Loucy (cell line): ENCODE measurements around the gene GSDMA.
A peak's percentile ranks its signal among the peaks of the same experiment; 100 is the strongest.

Source experiments
- H2AFZ ChIP-seq: fragments of 200-600 bp; sonication (generic); 2 replicates; pipeline ENCODE4 v1.6.0; 2016; ENCODE audit warnings: antibody characterized with exemption, mild to moderate bottlenecking, low read length, moderate library complexity
- H3F3A ChIP-seq: fragments of 200-600 bp; 2 replicates; pipeline ENCODE4 v1.6.0; 2016; ENCODE audit warnings: antibody characterized with exemption, low read depth, mild to moderate bottlenecking
- H3K27me3 ChIP-seq: fragments of 200-600 bp; sonication (generic); 2 replicates; pipeline ENCODE4 v1.6.1; 2014; ENCODE audit warnings: low read length, mild to moderate bottlenecking; ENCODE audit not compliant: insufficient read depth, poor library complexity, severe bottlenecking
- H3K36me3 ChIP-seq: fragments of 200-600 bp; sonication (generic); 2 replicates; pipeline ENCODE4 v1.6.1; 2016; ENCODE audit warnings: low read length; ENCODE audit not compliant: insufficient read depth
- H3K4me1 ChIP-seq: fragments of 200-600 bp; sonication (generic); 2 replicates; pipeline ENCODE4 v1.5.1; 2014; ENCODE audit warnings: low read length, mild to moderate bottlenecking; ENCODE audit not compliant: insufficient read depth, poor library complexity, severe bottlenecking
- H3K4me2 ChIP-seq: fragments of 200-600 bp; sonication (generic); 2 replicates; pipeline ENCODE4 v1.6.0; 2014; ENCODE audit warnings: antibody characterized with exemption, low read length, low read depth, mild to moderate bottlenecking; ENCODE audit not compliant: poor library complexity, severe bottlenecking
- H3K4me3 ChIP-seq: fragments of 200-600 bp; sonication (generic); 2 replicates; pipeline ENCODE4 v1.5.1; 2014; ENCODE audit warnings: low read length, mild to moderate bottlenecking, mixed read lengths; ENCODE audit not compliant: poor library complexity, severe bottlenecking
- H3K79me2 ChIP-seq: fragments of 200-600 bp; sonication (generic); 2 replicates; pipeline ENCODE4 v1.6.1; 2014; ENCODE audit warnings: low read length; ENCODE audit not compliant: insufficient read depth
- H3K9ac ChIP-seq: fragments of 200-600 bp; sonication (generic); 2 replicates; pipeline ENCODE4 v1.6.0; 2014; ENCODE audit warnings: mild to moderate bottlenecking, low read depth, low read length, moderate library complexity; ENCODE audit not compliant: poor library complexity, severe bottlenecking
- H3K9me2 ChIP-seq: fragments of 200-600 bp; sonication (generic); replicated peaks from 2 replicates; pipeline ENCODE4 v1.6.1; 2016; ENCODE audit warnings: low read depth, low read length, mixed read lengths
- H3K9me3 ChIP-seq: fragments of 200-600 bp; sonication (generic); 2 replicates; pipeline ENCODE4 v1.6.1; 2014; ENCODE audit warnings: mild to moderate bottlenecking, antibody characterized with exemption, low read length, low read depth; ENCODE audit not compliant: insufficient read depth
- H4K20me1 ChIP-seq: fragments of 200-600 bp; sonication (generic); 2 replicates; pipeline ENCODE4 v1.6.0; 2014; ENCODE audit warnings: antibody characterized with exemption, low read length, mild to moderate bottlenecking; ENCODE audit not compliant: insufficient read depth, poor library complexity, severe bottlenecking
- CTCF ChIP-seq: fragments of 200-600 bp; sonication (generic); conservative IDR thresholded peaks from 2 replicates; pipeline ENCODE4 v1.5.1; 2014; ENCODE audit warnings: mild to moderate bottlenecking, antibody characterized with exemption, low read length
- EZH2phosphoT487 ChIP-seq: fragments of 200-600 bp; IDR thresholded peaks from 2 replicates; pipeline ENCODE4 v1.6.1; 2018; ENCODE audit warnings: antibody characterized with exemption, mild to moderate bottlenecking, moderate library complexity, borderline replicate concordance

The GSDMA gene

GRCh38 chr17:39981766-39982375 is 19.1 kb downstream of the GSDMA start:
- peaks cover 28% of the 10 kb centered on the region for H3K36me3 ChIP-seq

GRCh38 chr17:39988206-39988810 is 25.5 kb downstream of the GSDMA start:
- Histone ChIP-seq H3K4me1 (no peaks in the 10 kb centered on the region), H3K9ac (no peak overlapping the region), H3K9me3 (no peaks in the 10 kb centered on the region), H3K36me3 (peaks cover 92% of the 10 kb centered on the region), H3K4me2 (no peak overlapping the region), H3K9me2 (no peaks in the 10 kb centered on the region), H4K20me1 (no peaks in the 10 kb centered on the region), H3K27me3 (no peaks in the 10 kb centered on the region), H3K79me2 (peaks cover 10% of the 10 kb centered on the region), H3K4me3 (no peak overlapping the region), H2AFZ (no peak overlapping the region), H3F3A (no peaks in the 10 kb centered on the region)
- TF ChIP-seq CTCF: no peak
- TF ChIP-seq EZH2phosphoT487: no peak

More at GRCh38 chr17:39981766-39982375, 19.1 kb downstream of the GSDMA start:
- peak overlapping the region; percentile 93 for H3K4me3 ChIP-seq
- H3F3A ChIP-seq: no peaks in the 10 kb centered on the region
- peaks cover 36% of the 10 kb centered on the region for H3K79me2 ChIP-seq
- peak overlapping the region; percentile 91 for H3K9ac ChIP-seq
- no peak overlapping the region for H2AFZ ChIP-seq
- H3K27me3 ChIP-seq: no peaks in the 10 kb centered on the region
- no peaks in the 10 kb centered on the region for H3K9me2 ChIP-seq
- peaks cover 20% of the 10 kb centered on the region for H3K4me1 ChIP-seq
- H3K4me2 ChIP-seq: peak overlapping the region; percentile 93
- peaks cover 21% of the 10 kb centered on the region for H4K20me1 ChIP-seq
- no peak for TF ChIP-seq CTCF
- no peak for TF ChIP-seq EZH2phosphoT487
- H3K9me3 ChIP-seq: no peaks in the 10 kb centered on the region

GRCh38 chr17:39994448-39994847 is 31.6 kb downstream of the GSDMA start:
- Histone ChIP-seq H3F3A (no peaks in the 10 kb centered on the region), H3K79me2 (no peaks in the 10 kb centered on the region), H3K27me3 (no peaks in the 10 kb centered on the region), H3K9ac (no peak overlapping the region), H2AFZ (no peak overlapping the region), H3K4me2 (no peak overlapping the region), H3K9me3 (no peaks in the 10 kb centered on the region), H3K4me1 (no peaks in the 10 kb centered on the region), H4K20me1 (no peaks in the 10 kb centered on the region), H3K4me3 (no peak overlapping the region), H3K9me2 (no peaks in the 10 kb centered on the region), H3K36me3 (peaks cover 85% of the 10 kb centered on the region; the same call in 1 of the 2 replicates)
- no peak for TF ChIP-seq CTCF
- TF ChIP-seq EZH2phosphoT487: no peak
